ENCODE data around the gene ANKLE2.

Gene ANKLE2

DNA sequence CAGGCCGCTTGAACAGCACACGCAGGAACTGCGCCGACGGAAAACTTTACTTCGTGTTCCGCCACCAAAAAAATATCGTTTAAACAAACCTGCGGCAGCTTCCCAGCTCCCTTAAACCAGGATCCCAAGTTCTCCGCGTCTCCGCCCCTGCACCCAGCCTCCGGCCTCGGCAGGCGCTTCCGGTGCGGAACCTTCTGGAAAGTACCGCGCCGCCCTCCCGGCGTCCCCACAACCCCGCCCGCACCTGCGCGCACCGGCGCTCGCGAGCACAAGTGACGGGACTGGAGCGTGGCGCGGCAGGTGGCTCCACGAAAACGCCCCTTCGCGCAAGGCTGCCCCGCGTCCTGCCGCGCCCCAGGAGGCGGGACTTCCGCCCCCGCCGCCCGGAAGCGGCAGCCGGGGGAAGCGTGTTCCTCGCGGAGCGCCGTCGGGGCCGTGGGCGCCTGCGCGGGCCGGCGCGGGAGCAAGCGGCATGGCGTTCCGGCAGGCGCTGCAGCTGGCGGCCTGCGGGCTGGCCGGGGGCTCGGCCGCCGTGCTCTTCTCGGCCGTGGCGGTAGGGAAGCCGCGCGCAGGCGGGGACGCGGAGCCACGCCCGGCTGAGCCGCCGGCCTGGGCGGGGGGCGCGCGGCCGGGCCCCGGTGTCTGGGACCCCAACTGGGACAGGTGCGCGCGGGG lies 51.1 kb downstream of the ANKLE2 start, which contains the start of gene PGAM5 (continued):
- TF ChIP-seq ZNF580 (tag by site-specific recombination; IDR thresholded peaks at IDR 0.05) (peak; percentile 39; the same call in 1 of the 2 replicates), ZNF843 (tag by site-specific recombination; IDR thresholded peaks at IDR 0.05) (no peak), OVOL3 (tag by site-specific recombination; IDR thresholded peaks at IDR 0.05) (0 out of 2 replicates have a peak, but pooled peaks have one; percentile 17), YY1 (tag by site-specific recombination; IDR thresholded peaks at IDR 0.05) (no peak), ZNF629 (tag by site-specific recombination; IDR thresholded peaks at IDR 0.05) (0 out of 2 replicates have a peak, but pooled peaks have one; percentile 35), ZNF560 (tag by site-specific recombination; IDR thresholded peaks at IDR 0.05; ENCODE audit: borderline replicate concordance) (no peak), ZNF707 (tag by site-specific recombination; IDR thresholded peaks at IDR 0.05) (no peak), ZNF585B (tag by site-specific recombination; IDR thresholded peaks at IDR 0.05) (no peak), OSR2 (tag by site-specific recombination; IDR thresholded peaks at IDR 0.05) (no peak), ZNF221 (tag by site-specific recombination; IDR thresholded peaks at IDR 0.05; ENCODE audit: borderline replicate concordance) (no peak), ZNF174 (tag by site-specific recombination; IDR thresholded peaks at IDR 0.05) (no peak), ZNF423 (tag by site-specific recombination; IDR thresholded peaks at IDR 0.05) (no peak), ZNF514 (tag by site-specific recombination; IDR thresholded peaks at IDR 0.05) (no peak), ZNF777 (tag by site-specific recombination; IDR thresholded peaks at IDR 0.05; ENCODE audit: borderline replicate concordance) (no peak), ZNF2 (tag by site-specific recombination; IDR thresholded peaks at IDR 0.05) (no peak; the same call in 1 of the 2 replicates), HOXD13 (CRISPR knock-in tag; IDR thresholded peaks at IDR 0.05; ENCODE audit: borderline replicate concordance) (no peak), ZNF211 (tag by site-specific recombination; IDR thresholded peaks at IDR 0.05; ENCODE audit: low read depth) (no peak), ZNF792 (tag by site-specific recombination; IDR thresholded peaks at IDR 0.05) (no peak), MEIS1 (CRISPR knock-in tag; IDR thresholded peaks at IDR 0.05; ENCODE audit: borderline replicate concordance) (no peak), ZNF830 (tag by site-specific recombination; IDR thresholded peaks at IDR 0.05; ENCODE audit: low read depth) (no peak), RBAK (tag by site-specific recombination; IDR thresholded peaks at IDR 0.05) (no peak), ZNF416 (tag by site-specific recombination; IDR thresholded peaks at IDR 0.05) (no peak), ZNF350 (tag by site-specific recombination; IDR thresholded peaks at IDR 0.05) (no peak), ZNF433 (tag by site-specific recombination; IDR thresholded peaks at IDR 0.05; ENCODE audit: low read depth) (no peak), ZNF324 (tag by site-specific recombination; IDR thresholded peaks at IDR 0.05) (0 out of 2 replicates have a peak, but pooled peaks have one; percentile 31), HOXC10 (CRISPR knock-in tag; IDR thresholded peaks at IDR 0.05) (no peak)
- TF ChIP-seq, protein P1, sequence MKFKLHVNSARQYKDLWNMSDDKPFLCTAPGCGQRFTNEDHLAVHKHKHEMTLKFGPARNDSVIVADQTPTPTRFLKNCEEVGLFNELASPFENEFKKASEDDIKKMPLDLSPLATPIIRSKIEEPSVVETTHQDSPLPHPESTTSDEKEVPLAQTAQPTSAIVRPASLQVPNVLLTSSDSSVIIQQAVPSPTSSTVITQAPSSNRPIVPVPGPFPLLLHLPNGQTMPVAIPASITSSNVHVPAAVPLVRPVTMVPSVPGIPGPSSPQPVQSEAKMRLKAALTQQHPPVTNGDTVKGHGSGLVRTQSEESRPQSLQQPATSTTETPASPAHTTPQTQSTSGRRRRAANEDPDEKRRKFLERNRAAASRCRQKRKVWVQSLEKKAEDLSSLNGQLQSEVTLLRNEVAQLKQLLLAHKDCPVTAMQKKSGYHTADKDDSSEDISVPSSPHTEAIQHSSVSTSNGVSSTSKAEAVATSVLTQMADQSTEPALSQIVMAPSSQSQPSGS (tag by site-specific recombination; IDR thresholded peaks at IDR 0.05; ENCODE audit: low read depth) = no peak
- TF ChIP-seq, protein P2, sequence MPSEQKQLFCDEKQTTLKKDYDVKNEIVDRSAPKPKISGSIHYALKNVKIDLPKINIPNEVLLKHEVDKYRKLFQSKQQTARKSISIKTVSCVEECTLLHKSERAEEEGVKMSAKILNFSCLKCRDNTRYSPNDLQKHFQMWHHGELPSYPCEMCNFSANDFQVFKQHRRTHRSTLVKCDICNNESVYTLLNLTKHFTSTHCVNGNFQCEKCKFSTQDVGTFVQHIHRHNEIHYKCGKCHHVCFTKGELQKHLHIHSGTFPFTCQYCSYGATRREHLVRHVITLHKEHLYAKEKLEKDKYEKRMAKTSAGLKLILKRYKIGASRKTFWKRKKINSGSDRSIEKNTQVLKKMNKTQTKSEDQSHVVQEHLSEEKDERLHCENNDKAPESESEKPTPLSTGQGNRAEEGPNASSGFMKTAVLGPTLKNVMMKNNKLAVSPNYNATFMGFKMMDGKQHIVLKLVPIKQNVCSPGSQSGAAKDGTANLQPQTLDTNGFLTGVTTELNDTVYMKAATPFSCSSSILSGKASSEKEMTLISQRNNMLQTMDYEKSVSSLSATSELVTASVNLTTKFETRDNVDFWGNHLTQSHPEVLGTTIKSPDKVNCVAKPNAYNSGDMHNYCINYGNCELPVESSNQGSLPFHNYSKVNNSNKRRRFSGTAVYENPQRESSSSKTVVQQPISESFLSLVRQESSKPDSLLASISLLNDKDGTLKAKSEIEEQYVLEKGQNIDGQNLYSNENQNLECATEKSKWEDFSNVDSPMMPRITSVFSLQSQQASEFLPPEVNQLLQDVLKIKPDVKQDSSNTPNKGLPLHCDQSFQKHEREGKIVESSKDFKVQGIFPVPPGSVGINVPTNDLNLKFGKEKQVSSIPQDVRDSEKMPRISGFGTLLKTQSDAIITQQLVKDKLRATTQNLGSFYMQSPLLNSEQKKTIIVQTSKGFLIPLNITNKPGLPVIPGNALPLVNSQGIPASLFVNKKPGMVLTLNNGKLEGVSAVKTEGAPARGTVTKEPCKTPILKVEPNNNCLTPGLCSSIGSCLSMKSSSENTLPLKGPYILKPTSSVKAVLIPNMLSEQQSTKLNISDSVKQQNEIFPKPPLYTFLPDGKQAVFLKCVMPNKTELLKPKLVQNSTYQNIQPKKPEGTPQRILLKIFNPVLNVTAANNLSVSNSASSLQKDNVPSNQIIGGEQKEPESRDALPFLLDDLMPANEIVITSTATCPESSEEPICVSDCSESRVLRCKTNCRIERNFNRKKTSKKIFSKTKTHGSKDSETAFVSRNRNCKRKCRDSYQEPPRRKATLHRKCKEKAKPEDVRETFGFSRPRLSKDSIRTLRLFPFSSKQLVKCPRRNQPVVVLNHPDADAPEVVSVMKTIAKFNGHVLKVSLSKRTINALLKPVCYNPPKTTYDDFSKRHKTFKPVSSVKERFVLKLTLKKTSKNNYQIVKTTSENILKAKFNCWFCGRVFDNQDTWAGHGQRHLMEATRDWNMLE (tag by site-specific recombination; conservative IDR thresholded peaks at IDR 0.05; ENCODE audit: low read depth) = 0 out of 2 replicates have a peak, but pooled peaks have one; percentile 48
- TF ChIP-seq, protein P3, sequence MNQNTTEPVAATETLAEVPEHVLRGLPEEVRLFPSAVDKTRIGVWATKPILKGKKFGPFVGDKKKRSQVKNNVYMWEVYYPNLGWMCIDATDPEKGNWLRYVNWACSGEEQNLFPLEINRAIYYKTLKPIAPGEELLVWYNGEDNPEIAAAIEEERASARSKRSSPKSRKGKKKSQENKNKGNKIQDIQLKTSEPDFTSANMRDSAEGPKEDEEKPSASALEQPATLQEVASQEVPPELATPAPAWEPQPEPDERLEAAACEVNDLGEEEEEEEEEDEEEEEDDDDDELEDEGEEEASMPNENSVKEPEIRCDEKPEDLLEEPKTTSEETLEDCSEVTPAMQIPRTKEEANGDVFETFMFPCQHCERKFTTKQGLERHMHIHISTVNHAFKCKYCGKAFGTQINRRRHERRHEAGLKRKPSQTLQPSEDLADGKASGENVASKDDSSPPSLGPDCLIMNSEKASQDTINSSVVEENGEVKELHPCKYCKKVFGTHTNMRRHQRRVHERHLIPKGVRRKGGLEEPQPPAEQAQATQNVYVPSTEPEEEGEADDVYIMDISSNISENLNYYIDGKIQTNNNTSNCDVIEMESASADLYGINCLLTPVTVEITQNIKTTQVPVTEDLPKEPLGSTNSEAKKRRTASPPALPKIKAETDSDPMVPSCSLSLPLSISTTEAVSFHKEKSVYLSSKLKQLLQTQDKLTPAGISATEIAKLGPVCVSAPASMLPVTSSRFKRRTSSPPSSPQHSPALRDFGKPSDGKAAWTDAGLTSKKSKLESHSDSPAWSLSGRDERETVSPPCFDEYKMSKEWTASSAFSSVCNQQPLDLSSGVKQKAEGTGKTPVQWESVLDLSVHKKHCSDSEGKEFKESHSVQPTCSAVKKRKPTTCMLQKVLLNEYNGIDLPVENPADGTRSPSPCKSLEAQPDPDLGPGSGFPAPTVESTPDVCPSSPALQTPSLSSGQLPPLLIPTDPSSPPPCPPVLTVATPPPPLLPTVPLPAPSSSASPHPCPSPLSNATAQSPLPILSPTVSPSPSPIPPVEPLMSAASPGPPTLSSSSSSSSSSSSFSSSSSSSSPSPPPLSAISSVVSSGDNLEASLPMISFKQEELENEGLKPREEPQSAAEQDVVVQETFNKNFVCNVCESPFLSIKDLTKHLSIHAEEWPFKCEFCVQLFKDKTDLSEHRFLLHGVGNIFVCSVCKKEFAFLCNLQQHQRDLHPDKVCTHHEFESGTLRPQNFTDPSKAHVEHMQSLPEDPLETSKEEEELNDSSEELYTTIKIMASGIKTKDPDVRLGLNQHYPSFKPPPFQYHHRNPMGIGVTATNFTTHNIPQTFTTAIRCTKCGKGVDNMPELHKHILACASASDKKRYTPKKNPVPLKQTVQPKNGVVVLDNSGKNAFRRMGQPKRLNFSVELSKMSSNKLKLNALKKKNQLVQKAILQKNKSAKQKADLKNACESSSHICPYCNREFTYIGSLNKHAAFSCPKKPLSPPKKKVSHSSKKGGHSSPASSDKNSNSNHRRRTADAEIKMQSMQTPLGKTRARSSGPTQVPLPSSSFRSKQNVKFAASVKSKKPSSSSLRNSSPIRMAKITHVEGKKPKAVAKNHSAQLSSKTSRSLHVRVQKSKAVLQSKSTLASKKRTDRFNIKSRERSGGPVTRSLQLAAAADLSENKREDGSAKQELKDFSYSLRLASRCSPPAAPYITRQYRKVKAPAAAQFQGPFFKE (tag by site-specific recombination; IDR thresholded peaks at IDR 0.05; ENCODE audit: borderline replicate concordance) = no peak
